Colonic mucosa (tissue), 4 donors: ENCODE results near the gene CCDC43. TPM values are rescaled to one million over a fixed set of nuclear protein-coding genes. Genes with fewer than 3 reads are reported as not detected.

Experiments used
- DNase-seq: peaks from one replicate; pipeline ENCODE4 v3.0.0-alpha.2; 2020
- H3K27ac ChIP-seq: fragments of 200-600 bp; one replicate; pipeline ENCODE4 v1.8.0; 2021
- H3K27me3 ChIP-seq: fragments of 200-600 bp; one replicate; pipeline ENCODE4 v1.8.0; 2021
- H3K36me3 ChIP-seq: fragments of 200-600 bp; one replicate; pipeline ENCODE4 v1.8.0; 2021
- H3K4me1 ChIP-seq: fragments of 200-600 bp; one replicate; pipeline ENCODE4 v1.8.0; 2021; ENCODE audit warnings: mild to moderate bottlenecking
- H3K4me3 ChIP-seq: fragments of 200-600 bp; one replicate; pipeline ENCODE4 v1.8.0; 2021
- H3K9ac ChIP-seq, 2 donors: one replicate each; pipeline ENCODE4 v1.7.0; 2013; ENCODE audit warnings: control low read depth in 2 of 2, low read depth in 2 of 2, low read length in 2 of 2
- H3K9me3 ChIP-seq: fragments of 200-600 bp; one replicate; pipeline ENCODE4 v1.8.0; 2021
- CTCF ChIP-seq: fragments of 200-600 bp; IDR thresholded peaks from one replicate; pipeline ENCODE4 v1.8.0; 2022; ENCODE audit warnings: antibody characterized with exemption, mild to moderate bottlenecking
- intact Hi-C: fragments of 100-400 bp; cut with DNase I; formaldehyde crosslinking; loops from one replicate; pipeline ENCODE4 v1.14.1; 2022
- total RNA-seq, 2 donors: library from RNA; stranded (reverse); fragmentation: NEBNext Ultra II Directional in 1 of 2; extraction: Animal tissue kit (Norgen Biotek cat#: 25700) in 1 of 2; gene quantifications; one replicate each; pipeline ENCODE4 v1.2.1, GENCODE V29; 2021
- donor health status: healthy.
- donor health status: DM: no; HTN: no; CAD: no.
- donor health status: DM: no; HTN: no; CAD: no.

CCDC43 gene
- total RNA-seq, 2 donors from 2014 or later = 22.2 to 25.5 TPM

- DNase-seq = no peak
- H3K4me3 ChIP-seq = no peak overlapping the region
- no peaks in the 10 kb centered on the region for H3K27me3 ChIP-seq
- H3K9me3 ChIP-seq = no peaks in the 10 kb centered on the region
- no peak overlapping the region for H3K9ac ChIP-seq
- intact Hi-C loops = no loop called here
- H3K36me3 ChIP-seq = no peaks in the 10 kb centered on the region
- H3K27ac ChIP-seq = no peak overlapping the region
- H3K4me1 ChIP-seq = no peaks in the 10 kb centered on the region
- no peak for TF ChIP-seq CTCF
Measured at GRCh38 chr17:44648963-44649362, 40.6 kb downstream of the CCDC43 start.

- H3K4me1 ChIP-seq = no peaks in the 10 kb centered on the region
- intact Hi-C loops = no loop called here
- no peak overlapping the region for H3K4me3 ChIP-seq
- H3K27ac ChIP-seq = no peak overlapping the region
- H3K36me3 ChIP-seq = no peaks in the 10 kb centered on the region
- no peak overlapping the region for H3K9ac ChIP-seq
- no peak for TF ChIP-seq CTCF
- no peaks in the 10 kb centered on the region for H3K27me3 ChIP-seq
- DNase-seq = no peak
- H3K9me3 ChIP-seq = no peaks in the 10 kb centered on the region
Measured at GRCh38 chr17:44647736-44648135, 41.8 kb downstream of the CCDC43 start.

- Histone ChIP-seq H3K9me3 (no peaks in the 10 kb centered on the region), H3K27ac (no peak overlapping the region), H3K9ac (no peak overlapping the region), H3K4me3 (no peak overlapping the region), H3K36me3 (no peaks in the 10 kb centered on the region), H3K27me3 (no peaks in the 10 kb centered on the region), H3K4me1 (no peaks in the 10 kb centered on the region)
- intact Hi-C loops = no loop called here
- TF ChIP-seq CTCF = no peak
- DNase-seq = no peak
Measured at GRCh38 chr17:44646280-44646679, 43.3 kb downstream of the CCDC43 start.

GRCh38 chr17:44645341-44645740 lies 44.2 kb downstream of the CCDC43 start:
- no peak overlapping the region for H3K9ac ChIP-seq
- no peaks in the 10 kb centered on the region for H3K4me1 ChIP-seq
- no peaks in the 10 kb centered on the region for H3K9me3 ChIP-seq
- H3K36me3 ChIP-seq = no peaks in the 10 kb centered on the region
- no peak for DNase-seq
- intact Hi-C loops = no loop called here
- TF ChIP-seq CTCF = no peak
- H3K27ac ChIP-seq = no peak overlapping the region
- H3K4me3 ChIP-seq = no peak overlapping the region
- H3K27me3 ChIP-seq = no peaks in the 10 kb centered on the region

GRCh38 chr17:44642834-44643233 lies 46.7 kb downstream of the CCDC43 start:
- H3K27me3 ChIP-seq = no peaks in the 10 kb centered on the region
- no peak overlapping the region for H3K27ac ChIP-seq
- H3K9ac ChIP-seq = no peak overlapping the region
- no peaks in the 10 kb centered on the region for H3K4me1 ChIP-seq
- TF ChIP-seq CTCF = no peak
- H3K4me3 ChIP-seq = no peak overlapping the region
- intact Hi-C loops = no loop called here
- no peaks in the 10 kb centered on the region for H3K9me3 ChIP-seq
- H3K36me3 ChIP-seq = no peaks in the 10 kb centered on the region
- no peak for DNase-seq

- Histone ChIP-seq H3K9ac (no peak overlapping the region), H3K27me3 (no peaks in the 10 kb centered on the region), H3K4me3 (no peak overlapping the region), H3K4me1 (no peaks in the 10 kb centered on the region), H3K36me3 (no peaks in the 10 kb centered on the region), H3K27ac (no peak overlapping the region), H3K9me3 (no peaks in the 10 kb centered on the region)
- intact Hi-C loops = loop anchor here (5.0 to 10.0 kb wide), 2 partner anchors 52 to 105 kb away; no protein-coding TSS in a partner anchor
- DNase-seq = no peak
- TF ChIP-seq CTCF = no peak
Measured at GRCh38 chr17:44637066-44637465, 52.5 kb downstream of the CCDC43 start.
